Esophagus squamous epithelium (tissue), 4 donors: ENCODE measurements around the gene MTRF1L.

Source experiments
- CTCF ChIP-seq, 6 experiments: fragments of 450-650 bp in 4 of 6; fragments of 200-600 bp in 2 of 6; sonication (generic) in 2 of 6; IDR thresholded peaks; one replicate each; pipeline ENCODE4 v1.5.1; 2016 to 2019; ENCODE audit warnings: antibody characterized with exemption in 6 of 6, mild to moderate bottlenecking in 4 of 6, moderate library complexity in 4 of 6
- POLR2A ChIP-seq, 4 donors: fragments of 450-650 bp; IDR thresholded peaks; one replicate each; pipeline ENCODE4 v1.6.1; 2017; ENCODE audit warnings: antibody characterized with exemption in 4 of 4, mild to moderate bottlenecking in 4 of 4, moderate library complexity in 3 of 4

GRCh38 chr6:152980656-152981055 lies 21.9 kb downstream of the MTRF1L start:
- TF ChIP-seq CTCF (IDR thresholded peaks at IDR 0.05) (no peak), POLR2A (IDR thresholded peaks at IDR 0.05) (no peak)
